Body of pancreas (tissue), 4 donors: Measurements from ENCODE around the gene NEURL1.
"Not testable (repeated sequence)": the region's sequence is repeated elsewhere in the genome, so short reads cannot be mapped to it uniquely, and the experiment has no call there.

Experiments
- POLR2A ChIP-seq, 3 donors: fragments of 450-650 bp; IDR thresholded peaks; one replicate each; pipeline ENCODE4 v1.6.1; 2016; ENCODE audit warnings: antibody characterized with exemption in 3 of 3, mild to moderate bottlenecking in 2 of 3
- TF ChIP-seq, protein P1 (sequence below), 7 experiments: fragments of 450-650 bp in 4 of 7; fragments of 200-600 bp in 3 of 7; sonication (generic) in 3 of 7; IDR thresholded peaks; one replicate each; pipeline ENCODE4 v1.5.1; 2016 to 2019; ENCODE audit warnings: antibody characterized with exemption in 7 of 7

DNA sequence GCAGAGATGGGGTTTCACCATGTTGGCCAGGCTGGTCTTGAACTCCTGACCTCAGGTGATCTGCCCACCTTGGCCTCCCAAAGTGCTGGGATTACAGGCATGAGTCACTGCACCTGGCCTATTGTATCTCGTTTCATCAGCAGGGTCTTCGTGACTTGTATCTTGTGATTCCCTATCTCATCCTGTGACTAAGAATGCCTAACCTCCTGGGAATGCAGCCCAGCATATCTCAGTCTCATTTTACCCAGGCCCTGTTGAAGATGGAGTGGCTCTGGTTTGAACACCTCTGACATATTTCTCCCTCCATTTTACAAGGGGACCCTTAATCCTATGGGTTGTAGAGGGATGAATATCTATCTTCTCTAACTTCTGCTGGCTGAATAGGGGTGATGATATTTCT is 34.0 kb downstream of the NEURL1 start:
- TF ChIP-seq, protein P1, sequence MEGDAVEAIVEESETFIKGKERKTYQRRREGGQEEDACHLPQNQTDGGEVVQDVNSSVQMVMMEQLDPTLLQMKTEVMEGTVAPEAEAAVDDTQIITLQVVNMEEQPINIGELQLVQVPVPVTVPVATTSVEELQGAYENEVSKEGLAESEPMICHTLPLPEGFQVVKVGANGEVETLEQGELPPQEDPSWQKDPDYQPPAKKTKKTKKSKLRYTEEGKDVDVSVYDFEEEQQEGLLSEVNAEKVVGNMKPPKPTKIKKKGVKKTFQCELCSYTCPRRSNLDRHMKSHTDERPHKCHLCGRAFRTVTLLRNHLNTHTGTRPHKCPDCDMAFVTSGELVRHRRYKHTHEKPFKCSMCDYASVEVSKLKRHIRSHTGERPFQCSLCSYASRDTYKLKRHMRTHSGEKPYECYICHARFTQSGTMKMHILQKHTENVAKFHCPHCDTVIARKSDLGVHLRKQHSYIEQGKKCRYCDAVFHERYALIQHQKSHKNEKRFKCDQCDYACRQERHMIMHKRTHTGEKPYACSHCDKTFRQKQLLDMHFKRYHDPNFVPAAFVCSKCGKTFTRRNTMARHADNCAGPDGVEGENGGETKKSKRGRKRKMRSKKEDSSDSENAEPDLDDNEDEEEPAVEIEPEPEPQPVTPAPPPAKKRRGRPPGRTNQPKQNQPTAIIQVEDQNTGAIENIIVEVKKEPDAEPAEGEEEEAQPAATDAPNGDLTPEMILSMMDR (IDR thresholded peaks at IDR 0.05): not testable (repeated sequence)
- not testable (repeated sequence) for TF ChIP-seq POLR2A (IDR thresholded peaks at IDR 0.05)
